HCT116 (cell line): ENCODE data around the gene KLF9. TPM values are rescaled to one million over a fixed set of nuclear protein-coding genes. Genes with fewer than 3 reads are reported as not detected.

Experiments
- ATAC-seq: fragments of 200-7000 bp; cut with Tn5 transposase; 2 replicates; pipeline ENCODE4 v1.9.1; 2020; ENCODE audit warnings: mild to moderate bottlenecking, moderate library complexity
- BruUV-seq: library from RNA; stranded (reverse); fragments of 400-500 nt; replicated peaks from 2 replicates; lab custom pipeline; 2021; lab: Mats Ljungman, UMichigan
- CTCF ChIA-PET: fragments of 300-600 bp; sonication (Branson Sonifier 250); formaldehyde crosslinking; loops from one replicate; lab custom pipeline; 2021; ENCODE audit warnings: antibody characterized with exemption; lab: Charles Lee
- POLR2A ChIA-PET: fragments of 300-600, 350-600 bp; sonication (Branson Sonifier 250); formaldehyde crosslinking; loops from one replicate; lab custom pipeline; 2021; ENCODE audit warnings: antibody characterized with exemption; lab: Charles Lee
- RAD21 ChIA-PET, 2 experiments: fragments of 300-600 bp; sonication (Branson Sonifier 250); formaldehyde crosslinking; loops; one replicate each; lab custom pipeline; 2023; ENCODE audit warnings: low total read pairs in 2 of 2; ENCODE audit not compliant: uncharacterized antibody in 2 of 2, unreplicated experiment in 2 of 2, low non-redundant PET in 1 of 2; lab: Charles Lee
- DNase-seq: peaks from one replicate; pipeline ENCODE4 v3.0.0-alpha.2; 2010; ENCODE audit warnings: low read depth, low spot score
- H2AFZ ChIP-seq: fragments of 200-600 bp; shearing (Covaris generic), sonication (generic); 2 replicates; pipeline ENCODE4 v1.6.1; 2017; ENCODE audit warnings: low read depth, mixed run types, mixed read lengths, antibody characterized with exemption, low read length; ENCODE audit not compliant: poor library complexity, severe bottlenecking
- H3K27ac ChIP-seq: 2 replicates; pipeline ENCODE4 v1.5.1; 2012; ENCODE audit warnings: low read depth, low read length
- H3K27me3 ChIP-seq: fragments of 200-600 bp; sonication (generic); 2 replicates; pipeline ENCODE4 v1.6.1; 2016; ENCODE audit warnings: mixed run types, low read length, mixed read lengths; ENCODE audit not compliant: insufficient read depth
- H3K36me3 ChIP-seq, 2 experiments: fragments of 200-500 bp in 1 of 2; fragments of 200-600 bp in 1 of 2; sonication (Bioruptor generic) in 1 of 2; sonication (generic) in 1 of 2; 2 replicates each; pipeline versions ENCODE4 v1.5.1 to v1.6.1; 2014 to 2016; ENCODE audit warnings: low read length in 2 of 2, inconsistent platforms in 1 of 2, mixed read lengths in 1 of 2, mixed run types in 1 of 2; ENCODE audit not compliant: insufficient read depth in 2 of 2, control insufficient read depth in 1 of 2
- H3K4me1 ChIP-seq, 2 experiments: fragments of 200-600 bp in 1 of 2; sonication (generic) in 1 of 2; 2 replicates each; pipeline versions ENCODE4 v1.5.1 to v1.6.1; 2012 to 2017; ENCODE audit warnings: low read length in 2 of 2, inconsistent platforms in 1 of 2, mild to moderate bottlenecking in 1 of 2, mixed read lengths in 1 of 2, mixed run types in 1 of 2, moderate library complexity in 1 of 2; ENCODE audit not compliant: insufficient read depth in 2 of 2, control insufficient read depth in 1 of 2
- H3K4me2 ChIP-seq: fragments of 200-600 bp; sonication (generic); 2 replicates; pipeline ENCODE4 v1.6.1; 2017; ENCODE audit warnings: mixed run types, low read length, mixed read lengths
- H3K4me3 ChIP-seq, 2 experiments: fragments of 200-600 bp in 1 of 2; sonication (generic) in 1 of 2; replicated peaks in 1 of 2; 2 replicates each; pipeline ENCODE4 v1.5.1; 2011 to 2016; ENCODE audit warnings: low read length in 2 of 2, control low read depth in 1 of 2, low read depth in 1 of 2, mild to moderate bottlenecking in 1 of 2, mixed read lengths in 1 of 2, mixed run types in 1 of 2
- H3K79me2 ChIP-seq: fragments of 200-600 bp; sonication (generic); 2 replicates; pipeline ENCODE4 v1.6.1; 2017; ENCODE audit warnings: mild to moderate bottlenecking, mixed run types, low read length, moderate library complexity, mixed read lengths; ENCODE audit not compliant: insufficient read depth
- H3K9ac ChIP-seq: fragments of 200-600 bp; sonication (generic); 2 replicates; pipeline ENCODE4 v1.6.1; 2016; ENCODE audit warnings: low read length, mixed read lengths
- H3K9me2 ChIP-seq: fragments of 200-600 bp; sonication (generic), shearing (Covaris generic); 2 replicates; pipeline ENCODE4 v1.6.1; 2017; ENCODE audit warnings: mixed run types, mild to moderate bottlenecking, moderate library complexity; ENCODE audit not compliant: insufficient read depth
- H3K9me3 ChIP-seq, 2 experiments: fragments of 200-500 bp in 1 of 2; fragments of 200-600 bp in 1 of 2; sonication (Bioruptor generic) in 1 of 2; sonication (generic) in 1 of 2; 2 replicates each; pipeline ENCODE4 v1.6.1; 2014 to 2017; ENCODE audit warnings: low read length in 2 of 2, mixed read lengths in 2 of 2, inconsistent platforms in 1 of 2, low read depth in 1 of 2, mild to moderate bottlenecking in 1 of 2, mixed run types in 1 of 2, moderate library complexity in 1 of 2; ENCODE audit not compliant: control insufficient read depth in 1 of 2, insufficient read depth in 1 of 2
- H4K20me1 ChIP-seq: fragments of 200-600 bp; sonication (generic), shearing (Covaris generic); 2 replicates; pipeline ENCODE4 v1.6.1; 2017; ENCODE audit warnings: mixed run types, mild to moderate bottlenecking, moderate library complexity; ENCODE audit not compliant: insufficient read depth
- CEBPB ChIP-seq: IDR thresholded peaks from 2 replicates; pipeline ENCODE4 v1.6.1; 2012; ENCODE audit warnings: low read depth
- EGR1 ChIP-seq: IDR thresholded peaks from 2 replicates; pipeline ENCODE4 v1.6.1; 2012; ENCODE audit warnings: low read depth
- EZH2 ChIP-seq: fragments of 200-600 bp; sonication (generic); IDR thresholded peaks from 2 replicates; pipeline ENCODE4 v1.6.1; 2017; ENCODE audit warnings: antibody characterized with exemption, mixed run types
- FOSL1 ChIP-seq: IDR thresholded peaks from 2 replicates; pipeline ENCODE4 v1.6.1; 2012; ENCODE audit warnings: low read depth
- JUND ChIP-seq: IDR thresholded peaks from 2 replicates; pipeline ENCODE4 v1.6.1; 2012
- POLR2A ChIP-seq: IDR thresholded peaks from 2 replicates; pipeline ENCODE4 v1.7.0; 2011; ENCODE audit warnings: borderline replicate concordance; ENCODE audit not compliant: insufficient read depth, insufficient read length; ENCODE audit errors: extremely low read depth
- POLR2AphosphoS5 ChIP-seq: IDR thresholded peaks from 2 replicates; pipeline ENCODE4 v1.6.1; 2011; ENCODE audit warnings: mild to moderate bottlenecking, low read depth, low read length, moderate library complexity
- RAD21 ChIP-seq: IDR thresholded peaks from 2 replicates; pipeline ENCODE4 v1.6.1; 2012; ENCODE audit warnings: low read depth, mild to moderate bottlenecking
- SP1 ChIP-seq: IDR thresholded peaks from 2 replicates; pipeline ENCODE4 v1.6.1; 2012; ENCODE audit warnings: low read depth
- TCF7L2 ChIP-seq: IDR thresholded peaks from 2 replicates; pipeline ENCODE4 v1.7.0; 2011; ENCODE audit warnings: borderline replicate concordance, inconsistent platforms; ENCODE audit not compliant: insufficient read depth, insufficient read length; ENCODE audit errors: extremely low read depth
- intact Hi-C: fragments of 100-400 bp; cut with micrococcal nuclease; formaldehyde crosslinking; loops from 2 replicates; pipeline ENCODE4 v1.10.0; 2022
- total RNA-seq: library from RNA; stranded (reverse); gene quantifications from one replicate; pipeline ENCODE4 v1.2.1, GENCODE V29; 2021; ENCODE audit not compliant: unreplicated experiment
- TF ChIP-seq, protein P1 (sequence below): IDR thresholded peaks from 2 replicates; pipeline ENCODE4 v1.6.1; 2012

The KLF9 gene
- total RNA-seq, 1 experiment from 2014 or later, result 8.3 TPM

DNA sequence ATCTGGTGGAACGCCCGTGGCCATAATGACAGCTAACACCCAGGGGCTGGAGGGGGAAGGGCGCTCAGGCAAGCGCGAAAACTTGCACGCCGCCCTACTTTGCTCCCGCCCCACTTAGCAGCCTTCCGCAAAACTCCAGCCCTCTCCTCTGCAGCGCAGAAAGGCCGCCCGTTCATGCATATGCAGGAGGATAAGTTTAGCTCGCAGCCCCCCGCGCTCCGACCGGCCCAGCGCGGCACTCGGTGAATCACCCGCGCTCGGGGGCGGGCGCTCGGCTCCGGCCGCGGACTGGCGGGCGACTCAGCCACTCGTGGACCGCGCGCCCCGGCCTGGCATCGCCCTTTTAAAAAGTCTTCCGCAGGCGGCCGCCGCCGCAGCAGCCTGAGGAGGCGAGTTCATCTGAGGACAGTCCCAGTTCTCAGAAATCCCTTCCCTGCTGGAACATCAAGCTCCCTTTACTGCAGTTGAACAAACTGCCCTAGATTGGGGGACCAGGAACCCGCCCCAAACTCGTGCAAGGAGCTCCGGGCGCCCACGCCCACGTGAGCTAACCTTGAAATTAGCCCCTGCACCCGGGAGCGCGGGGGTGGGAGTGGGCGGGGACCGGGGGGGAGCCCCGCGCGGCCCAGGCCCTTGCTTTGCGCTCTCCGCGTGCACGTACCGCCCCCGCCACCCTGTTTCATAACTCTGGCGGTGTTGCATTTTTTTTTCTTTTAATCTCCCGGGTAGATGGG, 4.5 kb upstream of the KLF9 start:
- Histone ChIP-seq H3K9me3 (no peaks in the 10 kb centered on the region), H3K27ac (peak overlapping the region; percentile 96), H3K4me1 (peaks cover 33 to 73% of the 10 kb centered on the region in 2 experiments), H3K4me2 (peak overlapping the region; percentile 100), H2AFZ (no peak overlapping the region), H3K4me3 (peak overlapping the region; percentile 53 to 75), H3K27me3 (no peaks in the 10 kb centered on the region), H3K79me2 (no peaks in the 10 kb centered on the region), H3K36me3 (no peaks in the 10 kb centered on the region), H4K20me1 (no peaks in the 10 kb centered on the region), H3K9me2 (no peaks in the 10 kb centered on the region), H3K9ac (peak overlapping the region; percentile 90)
- ATAC-seq (peak; percentile 50), DNase-seq (peak; percentile 80)
- TF ChIP-seq POLR2AphosphoS5, result peak; percentile 49
- no peak for TF ChIP-seq POLR2A
- peak; percentile 41 for TF ChIP-seq TCF7L2
- no peak for TF ChIP-seq CEBPB
- intact Hi-C loops, result loop anchor here (1.0 kb wide), 2 partner anchors 65 to 183 kb away; no protein-coding TSS in a partner anchor
- RAD21 ChIA-PET, result interaction anchor here (0.7 to 1.7 kb wide), 4 partner anchors 66 to 184 kb away, joined by 3 to 6 read pairs (median 4); no protein-coding TSS in a partner anchor
- no TSS peak for BruUV-seq
- POLR2A ChIA-PET, result interaction anchor here (0.6 to 3.4 kb wide), 16 partner anchors 9 to 1995 kb away, joined by 3 to 16 read pairs (median 4); no protein-coding TSS in a partner anchor
- CTCF ChIA-PET, result interaction anchor here (0.7 to 1.6 kb wide), 4 partner anchors 20 to 184 kb away, joined by 3 to 7 read pairs (median 4); no protein-coding TSS in a partner anchor

DNA sequence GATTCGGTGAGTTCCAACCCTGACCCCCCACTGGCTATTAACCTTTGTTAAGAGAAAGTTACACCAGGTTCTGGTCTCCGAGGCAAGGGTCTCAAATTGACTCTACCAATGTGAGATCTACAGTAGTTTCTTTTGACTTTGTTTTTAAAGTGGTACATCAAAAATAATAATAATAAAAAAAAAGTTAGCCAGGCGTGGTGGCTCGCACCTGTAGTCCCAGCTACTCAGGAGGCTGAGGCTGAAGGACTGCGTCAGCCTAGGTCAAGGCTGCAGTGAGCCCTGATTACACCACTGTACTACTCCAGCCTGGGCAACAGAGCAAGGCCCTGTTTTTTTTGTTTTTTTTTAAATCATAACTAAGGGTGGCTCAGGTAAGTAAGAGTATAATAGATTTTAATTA, 1.0 kb upstream of the KLF9 start:
- ATAC-seq, result no peak
- BruUV-seq, result no TSS peak
- TF ChIP-seq, protein P1, sequence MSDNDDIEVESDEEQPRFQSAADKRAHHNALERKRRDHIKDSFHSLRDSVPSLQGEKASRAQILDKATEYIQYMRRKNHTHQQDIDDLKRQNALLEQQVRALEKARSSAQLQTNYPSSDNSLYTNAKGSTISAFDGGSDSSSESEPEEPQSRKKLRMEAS, result no peak
- no peak for TF ChIP-seq EZH2
- no peak for TF ChIP-seq SP1
- TF ChIP-seq FOSL1, result no peak
- no peak for TF ChIP-seq EGR1
- TF ChIP-seq JUND, result no peak
- no peak for TF ChIP-seq POLR2A
- TF ChIP-seq RAD21, result no peak
- TF ChIP-seq, all 23 proteins: peak for 0
- Histone ChIP-seq H3K9ac (no peak overlapping the region), H3K27me3 (no peaks in the 10 kb centered on the region), H3K79me2 (no peaks in the 10 kb centered on the region), H3K27ac (no peak overlapping the region), H3K4me2 (no peak overlapping the region), H3K36me3 (no peaks in the 10 kb centered on the region), H3K4me1 (peaks cover 29 to 78% of the 10 kb centered on the region in 2 experiments), H3K9me2 (no peaks in the 10 kb centered on the region), H4K20me1 (no peaks in the 10 kb centered on the region), H2AFZ (no peak overlapping the region), H3K9me3 (no peaks in the 10 kb centered on the region), H3K4me3 (no peak overlapping the region)
- RAD21 ChIA-PET, result interaction anchor here in 1 of 2 experiments (0.6 kb wide), 1 partner anchor 25 kb away, joined by 3 read pairs; no protein-coding TSS in a partner anchor
- DNase-seq, result no peak
- intact Hi-C loops, result no loop called here
- CTCF ChIA-PET, result interaction anchor here (1.2 to 2.0 kb wide), 2 partner anchors 67 to 69 kb away, joined by 3 to 7 read pairs; no protein-coding TSS in a partner anchor
- POLR2A ChIA-PET, result no interaction called here
